DOHH2 (cell line): ENCODE data around the gene ESYT2.

Source experiments
- H3F3A ChIP-seq: fragments of 200-600 bp; sonication (generic), shearing (Covaris generic); 2 replicates; pipeline ENCODE4 v1.6.0; 2016; ENCODE audit warnings: antibody characterized with exemption, mild to moderate bottlenecking; ENCODE audit not compliant: control insufficient read depth, insufficient read depth
- H3K27ac ChIP-seq: fragments of 200-600 bp; sonication (generic); 2 replicates; pipeline ENCODE4 v1.5.1; 2014; ENCODE audit warnings: low read depth, mild to moderate bottlenecking, low read length, moderate library complexity
- H3K27me3 ChIP-seq: fragments of 200-600 bp; sonication (generic); 2 replicates; pipeline ENCODE4 v1.6.1; 2014; ENCODE audit warnings: mild to moderate bottlenecking, low read length, mixed read lengths; ENCODE audit not compliant: control insufficient read depth
- H3K36me3 ChIP-seq: fragments of 200-600 bp; sonication (generic); 2 replicates; pipeline ENCODE4 v1.6.1; 2014; ENCODE audit warnings: mild to moderate bottlenecking, low read length, moderate library complexity, mixed read lengths; ENCODE audit not compliant: control insufficient read depth
- H3K4me1 ChIP-seq: fragments of 200-600 bp; sonication (generic); 2 replicates; pipeline ENCODE4 v1.6.1; 2014; ENCODE audit warnings: mild to moderate bottlenecking, low read length, mixed read lengths; ENCODE audit not compliant: control insufficient read depth
- H3K4me2 ChIP-seq: fragments of 200-600 bp; sonication (generic); 2 replicates; pipeline ENCODE4 v1.6.0; 2014; ENCODE audit warnings: mild to moderate bottlenecking, low read length, moderate library complexity
- H3K4me3 ChIP-seq: fragments of 200-600 bp; sonication (generic); 2 replicates; pipeline ENCODE4 v1.5.1; 2014; ENCODE audit warnings: mild to moderate bottlenecking, low read length, mixed read lengths
- H3K79me2 ChIP-seq: fragments of 200-600 bp; sonication (generic); 2 replicates; pipeline ENCODE4 v1.6.1; 2014; ENCODE audit warnings: mild to moderate bottlenecking, low read length, mixed read lengths; ENCODE audit not compliant: control insufficient read depth
- H3K9me2 ChIP-seq: fragments of 200-600 bp; sonication (generic); replicated peaks from 2 replicates; pipeline ENCODE4 v1.6.1; 2014; ENCODE audit warnings: mild to moderate bottlenecking, low read length, mixed read lengths; ENCODE audit not compliant: control insufficient read depth
- H3K9me3 ChIP-seq: fragments of 200-600 bp; sonication (generic); 2 replicates; pipeline ENCODE4 v1.6.1; 2014; ENCODE audit warnings: antibody characterized with exemption, low read length, mixed read lengths; ENCODE audit not compliant: control insufficient read depth, insufficient read depth
- H4K20me1 ChIP-seq: fragments of 200-600 bp; sonication (generic); 2 replicates; pipeline ENCODE4 v1.6.0; 2014; ENCODE audit warnings: low read depth, mild to moderate bottlenecking, antibody characterized with exemption, low read length, moderate library complexity; ENCODE audit not compliant: control insufficient read depth, insufficient read depth
- CTCF ChIP-seq: fragments of 200-600 bp; sonication (generic); IDR thresholded peaks from one replicate; pipeline ENCODE4 v1.5.1; 2014; ENCODE audit warnings: antibody characterized with exemption, mild to moderate bottlenecking, low read depth, low read length; ENCODE audit not compliant: poor library complexity, severe bottlenecking
- EZH2phosphoT487 ChIP-seq: fragments of 200-600 bp; sonication (generic); IDR thresholded peaks from 2 replicates; pipeline ENCODE4 v1.6.1; 2017; ENCODE audit warnings: borderline replicate concordance, mild to moderate bottlenecking, antibody characterized with exemption, low read length, moderate library complexity, mixed read lengths

Gene ESYT2

GRCh38 chr7:158829021-158829341 lies 328 bp downstream of the ESYT2 start:
- peak overlapping the region; percentile 91 for H3K4me2 ChIP-seq
- no peaks in the 10 kb centered on the region for H3K9me2 ChIP-seq
- H3K36me3 ChIP-seq, result peaks cover 4% of the 10 kb centered on the region; the same call in 1 of the 2 replicates
- H3K9me3 ChIP-seq, result no peaks in the 10 kb centered on the region
- H3F3A ChIP-seq, result peaks cover 12% of the 10 kb centered on the region
- H3K4me1 ChIP-seq, result peaks cover 35% of the 10 kb centered on the region
- TF ChIP-seq EZH2phosphoT487, result no peak
- no peak for TF ChIP-seq CTCF
- peaks cover 9% of the 10 kb centered on the region; the same call in 1 of the 2 replicates for H4K20me1 ChIP-seq
- H3K27me3 ChIP-seq, result peaks cover 3% of the 10 kb centered on the region; the same call in 1 of the 2 replicates
- H3K4me3 ChIP-seq, result peak overlapping the region; percentile 79
- H3K27ac ChIP-seq, result peak overlapping the region; percentile 55
- peaks cover 47% of the 10 kb centered on the region for H3K79me2 ChIP-seq

DNA sequence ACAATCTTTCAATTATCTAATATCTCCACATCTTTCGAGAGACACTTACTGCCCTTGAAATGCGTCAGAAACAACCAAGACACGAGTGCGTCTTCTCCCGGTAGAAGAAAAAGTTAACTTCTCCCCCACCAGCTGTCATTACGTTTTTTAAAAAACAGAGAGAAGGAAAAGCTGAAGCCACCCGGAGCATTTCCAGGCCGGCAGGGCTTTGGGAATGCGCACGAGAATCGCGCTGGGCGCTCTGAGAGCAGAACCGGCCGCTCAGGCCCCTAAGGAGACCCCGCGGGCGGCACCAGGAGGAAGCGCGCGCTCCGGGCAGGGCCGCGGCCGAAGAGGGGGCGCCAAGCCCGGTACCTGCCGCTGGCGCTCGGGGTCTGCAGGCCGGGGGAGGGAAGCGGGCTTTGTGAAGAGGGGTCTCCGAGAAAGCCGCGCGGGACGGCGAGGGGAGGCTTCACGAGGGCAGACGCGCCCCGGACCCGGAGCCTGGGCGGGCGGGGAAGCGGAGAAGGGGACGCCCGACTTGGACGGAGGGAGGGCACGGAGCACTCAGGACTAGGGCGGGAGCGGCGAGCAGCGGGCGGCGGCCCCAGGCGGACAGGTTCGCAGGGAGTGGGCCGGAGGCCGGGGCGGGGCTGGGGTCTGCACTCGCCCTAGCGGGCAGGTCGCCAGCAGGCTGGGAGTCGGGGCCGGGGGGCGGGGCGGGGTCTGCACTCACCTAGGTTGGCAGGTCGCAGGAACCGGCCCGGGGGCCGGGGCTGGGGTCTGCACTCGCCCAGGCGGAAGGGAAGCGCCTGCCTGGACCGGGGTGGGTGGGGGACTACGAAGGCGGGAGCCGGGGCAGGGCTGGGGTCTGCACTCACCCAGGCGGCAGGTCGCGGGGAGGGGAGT lies 932 bp downstream of the ESYT2 start:
- peak overlapping the region; percentile 79 for H3K4me3 ChIP-seq
- H3K4me1 ChIP-seq, result peaks cover 39% of the 10 kb centered on the region
- H3K79me2 ChIP-seq, result peaks cover 53% of the 10 kb centered on the region
- peaks cover 3% of the 10 kb centered on the region; the same call in 1 of the 2 replicates for H3K27me3 ChIP-seq
- no peaks in the 10 kb centered on the region for H3K9me3 ChIP-seq
- peak overlapping the region; percentile 55 for H3K27ac ChIP-seq
- peaks cover 9% of the 10 kb centered on the region; the same call in 1 of the 2 replicates for H4K20me1 ChIP-seq
- TF ChIP-seq CTCF (no peak), EZH2phosphoT487 (no peak)
- H3F3A ChIP-seq, result peaks cover 12% of the 10 kb centered on the region
- peaks cover 4% of the 10 kb centered on the region; the same call in 1 of the 2 replicates for H3K36me3 ChIP-seq
- peak overlapping the region; percentile 91 for H3K4me2 ChIP-seq
- no peaks in the 10 kb centered on the region for H3K9me2 ChIP-seq

- no peaks in the 10 kb centered on the region for H3K9me3 ChIP-seq
- H3K79me2 ChIP-seq, result peaks cover 59% of the 10 kb centered on the region
- H3K27ac ChIP-seq, result no peak overlapping the region
- peaks cover 9% of the 10 kb centered on the region; the same call in 1 of the 2 replicates for H4K20me1 ChIP-seq
- H3K4me1 ChIP-seq, result peaks cover 39% of the 10 kb centered on the region
- no peaks in the 10 kb centered on the region for H3K9me2 ChIP-seq
- H3K36me3 ChIP-seq, result peaks cover 4% of the 10 kb centered on the region; the same call in 1 of the 2 replicates
- H3K4me2 ChIP-seq, result peak overlapping the region; percentile 91
- H3K27me3 ChIP-seq, result peaks cover 3% of the 10 kb centered on the region; the same call in 1 of the 2 replicates
- peak overlapping the region; percentile 79 for H3K4me3 ChIP-seq
- peaks cover 12% of the 10 kb centered on the region for H3F3A ChIP-seq
- no peak for TF ChIP-seq EZH2phosphoT487
- TF ChIP-seq CTCF, result no peak
Measured at GRCh38 chr7:158827411-158828132, 1.7 kb downstream of the ESYT2 start.
